GM18499 (cell line): ENCODE measurements around the gene IZUMO4.

Experiments
- ATAC-seq: cut with Tn5 transposase; IDR thresholded peaks from one replicate; pipeline ENCODE4 v1.9.1; 2021; ENCODE audit warnings: moderate number of reproducible peaks; ENCODE audit not compliant: insufficient read depth, unreplicated experiment

IZUMO4 gene, protein sequence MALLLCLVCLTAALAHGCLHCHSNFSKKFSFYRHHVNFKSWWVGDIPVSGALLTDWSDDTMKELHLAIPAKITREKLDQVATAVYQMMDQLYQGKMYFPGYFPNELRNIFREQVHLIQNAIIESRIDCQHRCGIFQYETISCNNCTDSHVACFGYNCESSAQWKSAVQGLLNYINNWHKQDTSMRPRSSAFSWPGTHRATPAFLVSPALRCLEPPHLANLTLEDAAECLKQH

DNA sequence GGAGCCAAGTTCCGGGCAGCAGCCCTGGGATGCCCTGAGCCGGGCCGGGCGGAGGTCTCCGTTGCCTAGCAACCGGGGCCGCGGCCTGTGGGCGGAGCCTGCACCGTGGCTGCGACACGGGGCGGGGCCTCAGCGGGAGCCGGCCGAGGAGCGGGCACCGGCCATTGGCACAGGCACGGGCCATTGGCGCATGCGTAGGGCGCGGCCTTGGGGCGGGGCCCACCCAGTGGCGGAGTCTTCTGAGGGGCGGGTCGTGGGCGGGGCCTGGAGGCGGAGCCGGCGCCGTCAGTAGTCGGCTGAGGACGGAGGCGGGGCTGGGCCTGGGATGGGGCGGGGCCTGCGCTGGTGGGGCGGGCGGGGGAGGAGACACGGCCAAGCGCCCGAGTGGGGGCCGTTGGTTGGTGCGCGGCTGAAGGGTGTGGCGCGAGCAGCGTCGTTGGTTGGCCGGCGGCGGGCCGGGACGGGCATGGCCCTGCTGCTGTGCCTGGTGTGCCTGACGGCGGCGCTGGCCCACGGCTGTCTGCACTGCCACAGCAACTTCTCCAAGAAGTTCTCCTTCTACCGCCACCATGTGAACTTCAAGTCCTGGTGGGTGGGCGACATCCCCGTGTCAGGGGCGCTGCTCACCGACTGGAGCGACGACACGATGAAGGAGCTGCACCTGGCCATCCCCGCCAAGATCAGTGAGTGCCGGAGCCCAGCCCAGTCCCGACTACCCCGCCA, at the start of gene IZUMO4:
TSS of gene IZUMO4 (plus strand) at position 436 of the 723 bp plus-strand sequence. CDS start at position 467, 31 bp downstream.
- ATAC-seq = peak; percentile 39

DNA sequence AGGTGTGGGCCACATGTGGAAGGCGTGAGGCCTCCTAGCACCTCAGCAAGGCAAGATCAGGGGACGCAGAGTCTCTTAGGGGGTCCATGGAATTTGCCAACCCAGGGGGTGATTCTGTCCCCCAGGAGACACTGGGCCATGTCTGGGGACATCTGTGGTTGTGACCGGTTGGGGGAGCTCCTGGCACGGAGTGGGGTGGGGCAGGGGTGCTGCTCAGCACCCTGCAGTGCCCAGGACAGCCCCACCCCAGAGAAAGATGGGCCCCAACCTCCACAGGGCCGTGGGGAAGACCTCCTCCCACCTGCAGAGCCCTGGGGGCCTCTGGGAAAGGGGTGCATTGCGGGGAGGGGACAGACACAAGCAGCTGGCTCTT, 49.7 kb upstream of the IZUMO4 start:
- no peak for ATAC-seq

DNA sequence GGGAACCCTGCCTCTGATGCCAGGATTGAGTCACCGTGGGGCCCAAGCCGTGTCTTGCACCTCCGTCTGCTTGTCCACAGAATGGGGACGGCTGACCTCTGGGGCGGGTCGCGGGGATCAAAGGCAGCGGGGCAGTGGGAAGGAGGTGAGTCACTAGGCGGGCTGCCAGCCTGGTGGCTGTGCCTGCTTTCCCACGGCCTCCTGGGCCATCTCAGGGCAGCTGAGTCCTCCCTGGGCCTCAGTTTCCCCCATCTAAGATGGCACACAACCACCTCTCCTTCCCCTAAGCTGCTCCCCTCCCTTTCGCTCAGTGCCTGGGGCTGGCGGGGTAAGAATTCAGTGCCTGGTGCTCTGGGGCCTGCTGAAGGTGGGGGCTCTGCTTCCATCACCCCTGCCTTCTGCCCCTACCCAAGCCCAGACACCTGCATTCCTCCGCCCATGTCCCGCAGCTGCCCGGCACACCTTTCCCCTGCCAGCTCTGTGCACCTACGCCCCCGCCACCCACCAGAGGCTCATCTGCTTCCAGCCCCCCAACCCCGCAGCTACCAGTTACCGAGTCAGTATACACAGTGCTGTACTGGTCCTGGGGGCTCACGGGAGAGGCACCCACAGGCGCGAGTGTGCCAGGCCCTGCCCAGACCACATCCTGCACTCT, 49.1 kb upstream of the IZUMO4 start:
- ATAC-seq = no peak

DNA sequence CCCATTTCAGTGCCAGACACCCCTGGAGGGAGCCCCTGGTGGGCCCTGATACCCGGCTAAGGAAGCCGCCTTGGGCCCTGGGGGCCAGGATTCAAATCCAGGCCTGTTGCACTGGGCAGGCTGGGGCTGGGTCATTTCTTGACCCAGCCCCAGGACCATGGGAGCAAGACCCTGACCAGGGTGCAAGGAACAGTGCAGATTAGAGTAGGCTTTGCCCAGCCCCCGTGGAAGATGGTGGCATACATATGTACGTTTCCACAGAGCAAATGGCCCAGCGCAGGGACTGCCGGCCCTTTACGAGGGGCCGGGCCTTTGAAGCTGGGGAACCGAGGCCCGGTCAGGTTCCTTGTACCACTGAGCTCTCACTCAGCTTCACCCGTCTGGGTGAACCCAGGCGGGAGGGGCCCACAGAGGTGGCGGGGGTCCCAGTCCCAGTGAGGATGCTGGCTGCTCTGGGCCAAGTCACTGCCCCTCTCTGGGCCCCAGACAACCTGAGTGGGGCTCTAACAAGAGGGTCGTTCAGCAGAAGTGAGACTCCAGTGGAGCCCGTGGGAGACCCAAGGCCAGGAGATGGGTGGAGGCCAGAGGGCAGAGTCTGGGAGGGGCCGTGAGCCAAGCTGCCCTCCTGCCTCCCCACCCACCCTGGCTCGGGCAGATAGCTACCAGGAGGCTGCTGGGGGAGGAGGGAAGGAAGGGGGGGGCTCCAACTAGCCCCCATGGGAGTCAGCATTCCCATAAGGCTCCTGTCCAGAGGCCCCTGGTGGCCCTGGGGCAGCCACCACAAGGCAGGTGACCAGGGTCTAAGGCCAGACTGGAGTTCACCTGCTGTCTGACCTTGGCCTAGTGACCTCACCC, 48.4 kb upstream of the IZUMO4 start:
- ATAC-seq = no peak

DNA sequence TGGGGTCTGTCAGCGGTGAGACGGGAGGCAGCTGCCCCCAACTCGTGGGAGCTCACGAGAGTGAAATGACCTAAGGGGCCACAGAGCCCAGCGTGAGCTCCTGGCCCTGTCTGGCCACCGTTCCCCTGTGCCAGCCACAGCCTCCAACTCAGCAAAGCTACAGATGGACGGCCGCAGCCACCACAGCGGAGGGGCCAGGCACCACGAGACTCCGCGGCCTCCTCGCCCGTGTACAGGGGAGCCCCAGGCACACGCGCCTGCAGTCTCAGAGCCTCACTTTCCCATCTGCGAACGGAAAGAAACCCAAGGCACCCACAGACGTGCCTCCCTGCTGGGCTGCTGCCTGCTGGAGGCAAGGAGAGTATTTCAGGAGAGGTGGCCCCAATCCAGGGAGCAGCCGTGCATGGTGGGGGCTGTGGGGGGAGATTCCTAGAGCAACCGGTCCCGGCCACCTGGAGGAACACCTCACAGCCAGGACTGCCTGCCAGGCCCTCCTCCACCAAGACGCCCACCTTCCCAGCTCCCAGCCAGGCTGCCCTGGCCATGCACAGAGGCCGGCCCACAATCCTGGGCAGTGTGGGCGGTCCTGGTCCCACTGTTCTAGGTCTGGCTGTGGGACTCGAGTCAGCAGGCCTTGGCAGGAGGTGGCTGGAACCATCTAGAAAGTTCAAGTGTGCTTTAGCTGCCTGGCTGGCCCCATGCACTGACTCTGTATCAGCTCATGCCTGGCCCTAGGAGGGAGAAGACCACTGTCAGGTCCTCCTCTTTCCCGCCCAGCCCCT, 47.6 kb upstream of the IZUMO4 start:
- no peak for ATAC-seq

DNA sequence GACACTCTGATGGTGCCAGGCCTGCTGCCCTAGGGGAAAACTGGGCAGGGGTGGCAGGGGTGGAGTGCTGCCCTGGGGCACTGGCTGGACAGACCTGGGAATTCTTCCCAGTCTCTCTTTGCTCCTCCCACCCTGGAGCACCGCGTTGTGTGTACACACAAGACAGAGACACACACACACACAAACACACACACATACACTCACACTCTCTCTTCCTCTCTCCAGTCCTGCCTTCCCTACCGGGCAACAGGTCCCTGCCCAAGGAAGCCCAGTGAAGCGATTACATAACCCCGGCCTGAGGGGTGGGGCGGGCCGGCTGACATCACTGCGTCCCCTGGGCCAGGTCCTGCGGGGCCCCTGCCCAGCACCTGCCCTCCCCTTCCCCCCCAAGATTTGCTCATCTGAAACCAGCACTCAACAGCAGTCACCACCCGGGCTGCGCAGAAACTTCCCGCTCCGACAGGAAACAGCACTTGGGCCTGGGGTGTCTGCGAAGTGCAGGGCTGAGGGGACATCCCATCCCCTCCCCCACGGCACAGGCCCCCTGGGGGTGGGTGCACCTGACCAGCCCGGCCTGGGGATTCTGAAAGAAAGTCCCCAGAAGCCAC, 46.9 kb upstream of the IZUMO4 start:
- ATAC-seq = no peak

DNA sequence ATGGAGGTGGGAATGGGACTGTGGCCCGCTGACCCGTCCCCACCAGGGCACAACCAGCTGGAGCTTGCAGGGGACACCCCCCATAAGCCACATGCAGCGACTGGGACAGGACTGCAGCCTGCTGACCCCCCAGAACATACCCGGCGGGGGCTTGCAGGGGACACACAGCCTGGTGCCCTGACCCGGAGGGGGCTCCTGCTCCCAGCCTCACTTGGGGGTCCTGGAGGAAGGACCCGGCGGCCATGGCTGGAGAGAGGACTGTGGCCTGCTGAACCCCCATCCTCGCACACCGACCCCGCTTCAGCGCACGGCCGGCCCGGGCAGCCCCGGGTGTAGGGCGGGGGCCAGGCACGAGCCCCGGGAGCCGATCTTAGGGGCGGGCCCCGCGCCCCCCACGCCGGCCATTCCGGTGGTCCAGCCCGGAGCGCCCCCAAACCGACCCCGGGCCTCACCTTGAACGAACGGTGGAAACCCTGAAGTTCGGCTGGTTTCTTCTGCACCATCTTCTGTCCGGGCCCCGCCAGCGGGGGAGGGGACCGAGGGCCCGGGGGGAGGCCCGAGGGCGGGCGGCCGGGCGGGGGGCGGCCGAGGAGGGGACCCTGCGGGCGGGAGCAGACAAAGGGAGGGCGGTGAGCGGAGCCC, 46.2 kb upstream of the IZUMO4 start:
- ATAC-seq = no peak

DNA sequence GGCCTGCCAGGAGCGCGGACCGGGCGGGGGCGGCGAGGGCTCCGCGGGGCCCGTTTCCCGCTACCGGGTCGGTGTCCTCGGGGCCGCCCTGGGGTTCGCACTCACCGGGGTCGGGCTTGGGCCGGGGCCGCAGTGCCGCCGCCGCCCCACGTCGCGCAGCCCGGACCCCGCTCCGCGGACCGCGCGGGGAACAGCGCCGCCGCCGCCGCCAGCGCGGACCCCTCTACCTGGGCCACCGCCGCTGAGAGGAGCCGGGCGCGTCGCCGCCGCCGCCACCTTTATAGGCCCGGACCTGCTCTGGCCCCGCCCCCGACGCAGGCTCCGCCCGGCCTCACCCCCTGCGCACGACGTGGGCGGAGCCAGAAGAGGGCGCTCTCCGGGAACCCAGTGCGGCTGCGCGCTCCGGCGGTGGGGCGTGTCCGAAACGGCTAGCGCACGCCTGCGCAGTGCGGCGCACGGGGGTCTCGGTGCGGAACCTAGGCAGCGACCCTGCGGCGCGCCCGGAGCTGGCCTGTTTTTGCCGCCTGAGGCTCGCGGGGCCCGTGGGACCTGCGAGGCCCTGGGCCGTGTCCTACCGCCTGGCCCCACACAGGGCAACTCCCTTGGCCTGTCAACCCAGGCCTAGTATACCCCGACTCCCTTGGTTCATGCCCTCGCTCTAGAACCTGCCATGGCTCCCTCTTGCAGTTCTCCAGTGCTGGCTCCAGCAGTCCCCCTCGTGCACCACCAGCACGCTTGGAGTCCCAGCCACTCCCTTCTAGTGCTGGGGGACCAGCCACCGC, 45.5 kb upstream of the IZUMO4 start, which contains the start of gene MKNK2:
TSS of gene MKNK2 (minus strand) at position 254 of the 782 bp plus-strand sequence. CDS start 393 bp downstream, outside the sequence.
- no peak for ATAC-seq

DNA sequence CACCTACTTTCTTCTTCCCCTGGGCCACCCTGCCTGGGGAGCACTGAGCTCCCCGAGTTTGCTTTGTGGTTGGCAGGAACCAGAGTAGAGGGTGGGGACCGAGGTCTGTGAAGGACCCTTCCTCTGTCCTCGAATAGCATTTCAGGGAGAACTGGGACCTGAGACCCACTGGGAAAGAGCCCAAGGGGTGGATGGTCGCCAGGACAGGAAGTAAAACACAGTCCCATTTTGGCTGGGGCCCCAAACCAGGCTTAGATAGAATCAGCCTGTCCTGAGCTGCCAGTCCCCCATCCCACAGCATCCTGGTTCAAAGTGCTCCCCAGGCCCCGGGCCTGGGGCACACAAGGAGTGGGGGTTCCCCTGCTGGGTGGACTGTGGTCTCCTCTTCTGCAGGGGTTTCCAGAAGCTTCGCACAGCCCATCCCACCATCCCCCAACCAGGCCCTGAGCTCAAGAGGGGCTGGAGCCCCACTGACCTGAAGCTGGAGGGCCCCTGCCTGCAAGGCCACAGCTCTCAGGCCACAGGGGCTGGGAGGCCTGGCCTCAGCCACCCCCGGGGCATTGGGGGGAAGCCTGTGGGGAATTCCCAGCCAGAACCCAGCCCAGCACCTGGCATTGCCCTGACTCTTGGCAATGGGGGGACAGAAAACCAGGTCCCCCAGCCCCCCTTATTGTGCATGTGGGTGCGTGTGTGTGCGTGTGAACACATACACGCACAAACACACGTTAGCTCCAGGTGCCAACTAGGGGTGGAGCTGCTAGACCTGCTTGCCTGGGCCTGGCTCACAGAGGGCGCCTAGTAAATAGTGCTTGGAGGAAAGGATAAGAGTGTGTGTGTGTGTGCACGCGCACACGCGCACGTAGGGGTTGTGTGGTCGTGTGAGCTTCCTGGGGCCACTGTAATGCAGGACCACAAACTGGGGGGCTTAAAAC, 44.7 kb upstream of the IZUMO4 start:
- ATAC-seq = no peak

DNA sequence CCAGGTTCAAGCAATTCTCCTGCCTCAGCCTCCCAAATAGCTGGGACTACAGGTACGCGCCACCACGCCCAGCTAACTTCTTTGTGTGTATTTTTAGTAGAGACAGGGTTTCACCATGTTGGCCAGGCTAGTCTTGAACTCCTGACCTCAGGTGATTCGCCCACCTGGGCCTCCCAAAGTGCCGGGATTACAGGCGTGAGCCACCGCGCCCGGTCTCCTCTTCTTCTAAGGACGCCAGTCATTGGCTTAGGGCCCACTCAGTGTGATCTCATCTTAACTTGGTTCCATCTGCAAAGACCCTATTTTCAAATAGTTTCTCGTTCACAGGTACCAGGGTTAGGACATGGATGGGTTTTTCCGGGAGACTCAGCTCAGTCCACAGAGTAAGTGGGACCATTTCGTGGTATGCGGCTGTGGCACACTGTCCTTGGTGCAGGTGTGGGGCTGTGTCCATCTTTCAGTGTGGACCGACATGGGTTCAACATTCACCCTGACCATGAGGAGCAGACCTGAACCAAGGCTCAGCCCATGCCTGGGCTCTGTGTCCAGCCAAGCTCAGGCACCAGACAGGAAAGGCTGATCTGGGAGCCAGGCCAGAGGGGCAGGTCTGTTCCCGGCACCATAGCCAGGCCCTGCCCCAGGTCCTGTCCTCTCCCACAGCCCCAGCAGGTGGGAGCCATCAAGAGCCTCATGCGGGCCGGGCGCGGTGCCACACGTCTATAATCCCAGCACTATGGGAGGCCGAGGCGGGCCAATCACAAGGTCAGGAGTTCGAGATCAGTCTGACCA, 42.9 kb upstream of the IZUMO4 start:
- ATAC-seq = no peak

DNA sequence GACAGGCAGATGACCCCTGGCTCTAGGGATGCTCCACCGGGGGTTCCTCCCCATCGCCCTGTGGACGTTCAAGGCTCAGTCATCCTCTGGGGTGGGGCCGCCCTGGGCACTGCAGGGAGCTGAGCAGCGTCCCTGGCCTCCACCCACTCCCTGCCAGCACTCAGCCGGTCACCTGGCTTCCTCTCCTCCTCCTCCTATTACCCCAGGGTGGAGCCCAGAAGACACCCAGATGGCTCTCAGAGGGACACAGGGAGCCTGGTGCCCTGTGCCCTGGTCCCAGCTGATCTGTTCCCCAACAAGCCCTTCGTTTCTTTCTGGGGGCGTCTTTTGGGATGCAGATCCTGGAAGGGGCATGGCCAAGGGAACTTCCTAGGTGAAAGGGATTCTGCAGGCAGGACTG, 42.0 kb upstream of the IZUMO4 start:
- ATAC-seq = no peak

DNA sequence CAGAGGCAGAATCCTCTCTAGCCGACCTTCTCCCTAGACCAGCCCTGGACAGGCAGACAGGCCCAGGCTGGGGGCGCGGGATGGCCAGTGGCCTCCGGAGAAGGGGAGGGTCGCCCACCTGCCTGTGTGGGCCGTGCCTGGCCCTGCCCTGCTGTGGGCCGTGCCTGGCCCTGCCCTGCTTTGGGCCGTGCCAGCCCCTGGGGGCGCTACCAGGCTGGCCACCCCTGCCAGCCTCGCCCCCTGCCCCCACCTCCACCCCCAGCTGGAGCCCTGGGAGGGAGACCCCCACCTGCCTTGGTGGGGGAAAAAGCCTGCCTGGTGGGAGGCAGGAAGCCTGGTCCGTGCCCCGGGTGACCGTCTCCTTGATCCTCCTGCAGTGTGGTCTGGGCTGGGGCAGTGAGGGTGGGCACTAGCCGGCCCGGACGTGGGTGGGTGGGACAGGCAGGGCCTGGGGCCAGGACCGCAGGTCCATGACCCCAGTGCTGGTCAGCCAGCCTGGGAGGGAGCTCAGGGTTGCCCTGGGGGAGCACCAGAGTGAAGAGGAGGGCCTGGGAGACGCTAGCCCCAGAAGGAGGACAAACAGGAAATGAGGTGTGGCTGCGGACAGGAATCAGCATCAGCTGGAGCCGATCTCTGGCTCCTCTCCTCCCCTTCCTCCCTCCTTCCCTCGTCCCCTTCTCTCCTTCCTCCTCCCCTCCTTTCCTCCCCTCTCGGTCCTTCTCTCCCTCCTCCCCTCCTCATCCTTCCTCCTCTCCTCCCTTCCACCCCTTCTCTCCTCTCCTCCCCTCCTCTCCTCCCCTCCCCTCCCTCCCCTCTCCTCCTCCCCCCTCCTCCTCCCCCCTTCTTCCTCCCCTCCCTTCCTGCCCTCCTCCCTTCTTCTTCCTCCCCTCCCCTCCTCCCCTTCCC, 40.5 kb upstream of the IZUMO4 start:
- ATAC-seq = no peak

DNA sequence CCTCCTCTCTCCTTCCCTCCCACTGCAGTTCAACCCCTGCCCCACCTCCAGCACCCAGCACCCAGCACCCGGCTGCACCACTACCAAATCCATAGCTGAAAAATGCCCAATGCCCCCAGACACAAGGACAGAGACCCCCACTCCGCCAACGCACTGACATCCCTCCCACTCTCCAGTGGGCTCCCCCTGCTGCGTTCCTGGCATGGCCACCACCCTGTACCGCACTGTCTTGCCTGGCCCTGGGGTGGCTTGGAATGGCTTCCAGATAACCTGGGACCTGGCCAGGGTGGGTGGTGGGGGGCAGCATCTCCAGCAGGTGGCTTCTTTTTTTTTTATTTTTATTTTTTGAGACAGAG, 39.9 kb upstream of the IZUMO4 start:
- no peak for ATAC-seq

DNA sequence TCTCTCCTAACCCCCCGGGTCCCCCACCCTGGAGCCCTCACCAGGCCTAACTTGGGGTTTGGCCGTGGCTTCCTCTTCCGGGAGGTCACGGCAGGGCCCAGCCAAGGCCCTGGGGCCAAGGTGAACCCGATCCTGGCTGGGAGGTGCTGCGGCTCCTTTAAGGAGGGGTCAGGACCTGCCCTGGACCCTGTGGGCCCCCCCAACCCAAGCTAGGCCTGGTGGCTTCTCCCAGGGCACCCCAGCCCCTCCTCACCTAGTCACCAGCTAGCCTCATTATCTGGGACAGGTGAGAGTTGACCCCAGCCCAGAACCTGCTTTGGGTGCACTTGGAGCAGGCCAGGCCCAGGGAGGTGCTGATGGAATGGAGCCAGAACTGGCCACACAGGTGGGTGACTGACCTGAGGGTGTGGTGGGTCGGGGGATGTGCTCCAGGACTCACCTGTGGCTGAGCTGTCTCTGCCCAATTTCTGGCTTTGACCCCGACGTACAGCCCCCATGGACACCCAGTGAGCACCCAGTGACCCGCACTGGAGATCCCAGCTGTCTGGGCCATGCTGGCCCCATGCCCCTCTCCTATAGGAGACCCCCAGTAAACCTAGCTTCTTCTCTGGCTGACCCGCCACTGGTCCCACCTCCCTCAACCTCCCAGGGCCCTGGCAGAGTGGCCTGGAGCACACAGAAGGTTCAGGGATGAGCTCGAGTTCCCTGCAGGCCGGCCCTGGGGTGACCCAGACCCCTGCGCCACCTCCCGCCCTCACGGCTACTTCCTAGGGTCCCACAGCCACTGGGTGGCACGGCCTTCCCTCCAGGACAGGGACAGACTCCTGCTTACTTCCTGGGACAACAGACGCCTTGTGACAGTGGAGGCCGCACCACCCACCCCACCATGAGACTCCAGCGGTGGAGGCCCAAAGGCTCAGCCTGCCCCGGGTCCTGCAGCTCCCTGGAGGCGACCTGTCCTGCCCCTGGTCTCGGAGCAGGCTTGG, 38.9 kb upstream of the IZUMO4 start:
- no peak for ATAC-seq
